ENCODE measurements around the gene GOSR1.
"Not testable (repeated sequence)": the region's sequence is repeated elsewhere in the genome, so short reads cannot be mapped to it uniquely, and the experiment has no call there.

- TF ChIP-seq CTCF (tag by site-specific recombination; IDR thresholded peaks at IDR 0.05); ZFP69B (tag by site-specific recombination; IDR thresholded peaks at IDR 0.05); ZNF148 (tag by site-specific recombination; IDR thresholded peaks at IDR 0.05; ENCODE audit: borderline replicate concordance); ZNF311 (tag by site-specific recombination; IDR thresholded peaks at IDR 0.05; ENCODE audit: borderline replicate concordance); PATZ1 (tag by site-specific recombination; IDR thresholded peaks at IDR 0.05); ZFHX2 (tag by site-specific recombination; conservative IDR thresholded peaks at IDR 0.05): not testable (repeated sequence)
Measured at GRCh38 chr17:30561766-30562165, 84.6 kb downstream of the GOSR1 start.

Measured in HEK293 (cell line).